Keratinocyte (primary cell): ENCODE data around the gene HEMGN.

ENCODE experiments used
- EZH2 ChIP-seq: IDR thresholded peaks from one replicate; pipeline ENCODE4 v1.6.1; 2012; ENCODE audit warnings: inconsistent platforms, mild to moderate bottlenecking, low read length, moderate library complexity
- TF ChIP-seq, protein P1 (sequence below), 3 experiments: IDR thresholded peaks in 1 of 3; conservative IDR thresholded peaks in 1 of 3; optimal IDR thresholded peaks in 1 of 3; 2 replicates in 2 of 3; 3 replicates in 1 of 3; pipeline versions ENCODE3 to v1.5.1; 2011; ENCODE audit warnings: low read length in 3 of 3, mild to moderate bottlenecking in 3 of 3, moderate library complexity in 2 of 3, control low read depth in 1 of 3, inconsistent platforms in 1 of 3; ENCODE audit not compliant: insufficient read depth in 2 of 3; ENCODE audit errors: extremely low read depth in 1 of 3

DNA sequence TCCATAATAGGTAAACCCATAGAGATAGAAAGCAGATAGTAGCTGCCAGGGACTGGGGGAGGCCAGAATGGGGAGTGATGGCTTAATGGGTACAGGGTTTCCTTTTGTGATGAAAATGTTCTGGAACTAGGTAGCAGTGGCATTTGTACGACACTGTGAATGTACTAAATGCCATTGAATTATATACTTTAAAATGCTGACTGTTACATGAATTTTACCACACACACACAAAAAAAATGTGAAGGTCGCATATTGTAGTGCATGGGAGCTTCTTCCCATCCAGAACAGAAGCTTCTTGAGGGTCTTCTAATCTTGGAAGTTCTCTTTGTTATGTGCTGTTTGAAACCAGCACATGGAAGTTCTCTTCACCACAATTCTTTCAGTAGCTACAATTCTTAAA is 25.3 kb upstream of the HEMGN start:
- TF ChIP-seq, protein P1, sequence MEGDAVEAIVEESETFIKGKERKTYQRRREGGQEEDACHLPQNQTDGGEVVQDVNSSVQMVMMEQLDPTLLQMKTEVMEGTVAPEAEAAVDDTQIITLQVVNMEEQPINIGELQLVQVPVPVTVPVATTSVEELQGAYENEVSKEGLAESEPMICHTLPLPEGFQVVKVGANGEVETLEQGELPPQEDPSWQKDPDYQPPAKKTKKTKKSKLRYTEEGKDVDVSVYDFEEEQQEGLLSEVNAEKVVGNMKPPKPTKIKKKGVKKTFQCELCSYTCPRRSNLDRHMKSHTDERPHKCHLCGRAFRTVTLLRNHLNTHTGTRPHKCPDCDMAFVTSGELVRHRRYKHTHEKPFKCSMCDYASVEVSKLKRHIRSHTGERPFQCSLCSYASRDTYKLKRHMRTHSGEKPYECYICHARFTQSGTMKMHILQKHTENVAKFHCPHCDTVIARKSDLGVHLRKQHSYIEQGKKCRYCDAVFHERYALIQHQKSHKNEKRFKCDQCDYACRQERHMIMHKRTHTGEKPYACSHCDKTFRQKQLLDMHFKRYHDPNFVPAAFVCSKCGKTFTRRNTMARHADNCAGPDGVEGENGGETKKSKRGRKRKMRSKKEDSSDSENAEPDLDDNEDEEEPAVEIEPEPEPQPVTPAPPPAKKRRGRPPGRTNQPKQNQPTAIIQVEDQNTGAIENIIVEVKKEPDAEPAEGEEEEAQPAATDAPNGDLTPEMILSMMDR (optimal IDR thresholded peaks at IDR 0.05 in 1 of 3, IDR thresholded peaks at IDR 0.05 in 1 of 3, conservative IDR thresholded peaks at IDR 0.05 in 1 of 3; ENCODE audit: extremely low read depth in 1 of 3, insufficient read depth in 2 of 3, low read length in 3 of 3), result no peak
- no peak for TF ChIP-seq EZH2
